Stomach (tissue), 9 donors: ENCODE results near the gene FBXO10. TPM values are rescaled to one million over a fixed set of nuclear protein-coding genes. Genes with fewer than 3 reads are reported as not detected.
"Not testable (repeated sequence)": the region's sequence is repeated elsewhere in the genome, so short reads cannot be mapped to it uniquely, and the experiment has no call there.

Source experiments
- DNase-seq, 2 donors: peaks; one replicate each; pipeline versions ENCODE4 v3.0.0 to v3.0.0-alpha.2; 2013 to 2019
- H3K27ac ChIP-seq, 5 donors: fragments of 200-600 bp in 4 of 5; sonication (generic) in 4 of 5; one replicate each; pipeline ENCODE4 v1.5.1; 2013 to 2019; ENCODE audit warnings: mild to moderate bottlenecking in 1 of 5, moderate library complexity in 1 of 5
- H3K27me3 ChIP-seq, 3 donors: fragments of 200-600 bp; sonication (generic); one replicate each; pipeline ENCODE4 v1.5.1; 2017 to 2019; ENCODE audit warnings: mixed run types in 1 of 3
- H3K36me3 ChIP-seq, 4 donors: fragments of 200-600 bp; sonication (generic); 1 replicate in 3 of 4; 2 replicates in 1 of 4; pipeline ENCODE4 v1.5.1; 2016 to 2019
- H3K4me1 ChIP-seq, 4 donors: fragments of 200-600 bp; sonication (generic); one replicate each; pipeline ENCODE4 v1.5.1; 2016 to 2019
- H3K4me3 ChIP-seq, 4 donors: fragments of 200-600 bp; sonication (generic) in 3 of 4; one replicate each; pipeline ENCODE4 v1.5.1; 2016 to 2019; ENCODE audit warnings: mild to moderate bottlenecking in 1 of 4
- H3K9me3 ChIP-seq, 4 donors: fragments of 200-600 bp; sonication (generic); one replicate each; pipeline ENCODE4 v1.5.1; 2016 to 2019
- EP300 ChIP-seq: sonication (generic); formaldehyde crosslinking; IDR thresholded peaks from one replicate; pipeline ENCODE4 v1.6.1; 2017; ENCODE audit warnings: antibody characterized with exemption
- POLR2A ChIP-seq, 4 donors: fragments of 450-650 bp; IDR thresholded peaks; one replicate each; pipeline ENCODE4 v1.6.1; 2016; ENCODE audit warnings: antibody characterized with exemption in 4 of 4, control low read depth in 2 of 4, mild to moderate bottlenecking in 1 of 4, moderate library complexity in 1 of 4
- POLR2AphosphoS5 ChIP-seq, 3 donors: sonication (generic); formaldehyde crosslinking; IDR thresholded peaks; one replicate each; pipeline ENCODE4 v1.6.1; 2016; ENCODE audit warnings: antibody characterized with exemption in 3 of 3
- WGBS, 5 donors: extraction: QIAGEN DNeasy Blood & Tissue Kit in 3 of 5; methylation state at CpG; one replicate each; pipeline versions ENCODE4 v1.1.5 to v1.1.7; 2013 to 2018; 5-methylcytosine and 5-hydroxymethylcytosine counted together
- intact Hi-C: fragments of 100-400 bp; cut with DNase I; formaldehyde crosslinking; loops from one replicate; pipeline ENCODE4 v1.15.1; 2023; ENCODE audit warnings: low total_unique reads
- polyA plus RNA-seq, 3 donors: library from polyadenylated mRNA; stranded (reverse); fragments of 200-250 nt; gene quantifications; one replicate each; pipeline ENCODE4 v1.2.3, GENCODE V29; 2013
- total RNA-seq, 5 donors: library from RNA; depleted of rRNA; stranded (reverse); fragments of >200 nt; gene quantifications; one replicate each; pipeline versions ENCODE4 v1.1.0 to v1.2.3, GENCODE V29; 2014 to 2016
- TF ChIP-seq, protein P1 (sequence below), 7 experiments: fragments of 450-650 bp in 4 of 7; fragments of 200-600 bp in 3 of 7; sonication (generic) in 3 of 7; IDR thresholded peaks; one replicate each; pipeline ENCODE4 v1.5.1; 2016 to 2019; ENCODE audit warnings: antibody characterized with exemption in 7 of 7, control low read depth in 2 of 7, mild to moderate bottlenecking in 1 of 7
- donor health status: healthy with polysubstance abuse.
- donor health status: Bipolar disorder and iron deficiency.
- donor health status: healthy.

FBXO10 gene
- total and polyA plus RNA-seq, 8 donors, result 0.43 to 6.2 (median 2.0) TPM

GRCh38 chr9:37520641-37521040 lies 55.5 kb downstream of the FBXO10 start:
- WGBS, 5 donors, result 79 to 87% (median 81%) methylated on average over 3 of the region's 3 CpGs
- H3K36me3 ChIP-seq, result peaks cover 16 to 90% (median 74%) of the 10 kb centered on the region in 4 donors

GRCh38 chr9:37517923-37518322 lies 58.3 kb downstream of the FBXO10 start:
- H3K9me3 ChIP-seq, result no peaks in the 10 kb centered on the region
- peaks cover 4 to 85% (median 56%) of the 10 kb centered on the region in 4 donors for H3K36me3 ChIP-seq
- WGBS, 5 donors, result 83 to 91% (median 90%) methylated on average over 1 to 13 of the region's 13 CpGs
- DNase-seq, result no peak
- H3K4me3 ChIP-seq, result no peak overlapping the region
- TF ChIP-seq EP300, result no peak
- TF ChIP-seq POLR2AphosphoS5 (IDR thresholded peaks at IDR 0.05), result no peak
- TF ChIP-seq, protein P1, sequence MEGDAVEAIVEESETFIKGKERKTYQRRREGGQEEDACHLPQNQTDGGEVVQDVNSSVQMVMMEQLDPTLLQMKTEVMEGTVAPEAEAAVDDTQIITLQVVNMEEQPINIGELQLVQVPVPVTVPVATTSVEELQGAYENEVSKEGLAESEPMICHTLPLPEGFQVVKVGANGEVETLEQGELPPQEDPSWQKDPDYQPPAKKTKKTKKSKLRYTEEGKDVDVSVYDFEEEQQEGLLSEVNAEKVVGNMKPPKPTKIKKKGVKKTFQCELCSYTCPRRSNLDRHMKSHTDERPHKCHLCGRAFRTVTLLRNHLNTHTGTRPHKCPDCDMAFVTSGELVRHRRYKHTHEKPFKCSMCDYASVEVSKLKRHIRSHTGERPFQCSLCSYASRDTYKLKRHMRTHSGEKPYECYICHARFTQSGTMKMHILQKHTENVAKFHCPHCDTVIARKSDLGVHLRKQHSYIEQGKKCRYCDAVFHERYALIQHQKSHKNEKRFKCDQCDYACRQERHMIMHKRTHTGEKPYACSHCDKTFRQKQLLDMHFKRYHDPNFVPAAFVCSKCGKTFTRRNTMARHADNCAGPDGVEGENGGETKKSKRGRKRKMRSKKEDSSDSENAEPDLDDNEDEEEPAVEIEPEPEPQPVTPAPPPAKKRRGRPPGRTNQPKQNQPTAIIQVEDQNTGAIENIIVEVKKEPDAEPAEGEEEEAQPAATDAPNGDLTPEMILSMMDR (IDR thresholded peaks at IDR 0.05), result no peak
- TF ChIP-seq POLR2A (IDR thresholded peaks at IDR 0.05), result no peak
- H3K27ac ChIP-seq, result no peak overlapping the region
- H3K4me1 ChIP-seq, result no peaks in the 10 kb centered on the region
- intact Hi-C loops, result no loop called here
- H3K27me3 ChIP-seq, result no peaks in the 10 kb centered on the region

More at GRCh38 chr9:37520641-37521040, 55.5 kb downstream of the FBXO10 start:
- no peak for TF ChIP-seq POLR2A (IDR thresholded peaks at IDR 0.05)
- TF ChIP-seq, protein P1 (IDR thresholded peaks at IDR 0.05), result peak in 1 of 7 experiments; percentile 9
- intact Hi-C loops, result no loop called here
- no peaks in the 10 kb centered on the region for H3K4me1 ChIP-seq
- no peaks in the 10 kb centered on the region for H3K27me3 ChIP-seq
- no peak overlapping the region for H3K27ac ChIP-seq
- no peak overlapping the region for H3K4me3 ChIP-seq
- no peaks in the 10 kb centered on the region for H3K9me3 ChIP-seq
- no peak for DNase-seq

GRCh38 chr9:37515620-37516258 lies 60.4 kb downstream of the FBXO10 start:
- no peaks in the 10 kb centered on the region for H3K9me3 ChIP-seq
- no peak overlapping the region for H3K4me3 ChIP-seq
- 89 to 95% (median 92%) methylated on average over 14 of the region's 14 CpGs for WGBS, 5 donors
- no peaks in the 10 kb centered on the region for H3K27me3 ChIP-seq
- H3K27ac ChIP-seq, result no peak overlapping the region
- no peak for DNase-seq
- H3K4me1 ChIP-seq, result no peaks in the 10 kb centered on the region
- peaks cover 0 to 79% (median 44%) of the 10 kb centered on the region in 4 donors for H3K36me3 ChIP-seq
- intact Hi-C loops, result no loop called here
- TF ChIP-seq POLR2A (IDR thresholded peaks at IDR 0.05), result no peak
- TF ChIP-seq EP300, result no peak
- no peak for TF ChIP-seq POLR2AphosphoS5 (IDR thresholded peaks at IDR 0.05)
- TF ChIP-seq, protein P1 (IDR thresholded peaks at IDR 0.05), result no peak

DNA sequence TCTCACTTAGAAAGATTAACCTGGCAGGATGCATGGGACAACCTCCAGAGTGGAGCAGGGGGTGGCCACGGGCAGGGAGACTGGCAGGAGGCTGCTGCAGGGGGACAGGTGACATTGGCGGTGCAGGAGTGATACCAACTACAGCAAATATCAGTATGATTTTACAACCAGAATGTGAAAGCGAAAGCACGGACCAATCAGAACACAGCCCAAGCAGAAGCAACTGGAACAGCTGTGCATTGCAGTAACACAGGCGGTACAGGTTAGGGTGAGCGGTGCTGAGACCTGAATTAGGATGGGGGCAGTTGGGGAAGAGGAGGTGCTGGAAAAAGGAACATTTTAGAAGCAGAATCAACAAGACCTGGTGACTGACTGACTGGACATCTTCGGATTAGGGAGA lies 61.2 kb downstream of the FBXO10 start:
- no peak for TF ChIP-seq EP300
- TF ChIP-seq, protein P1 (IDR thresholded peaks at IDR 0.05), result no peak
- no peak for TF ChIP-seq POLR2A (IDR thresholded peaks at IDR 0.05)
- TF ChIP-seq POLR2AphosphoS5 (IDR thresholded peaks at IDR 0.05), result no peak
- Histone ChIP-seq H3K36me3 (peaks cover 0 to 75% (median 39%) of the 10 kb centered on the region in 4 donors), H3K4me3 (no peak overlapping the region), H3K4me1 (no peaks in the 10 kb centered on the region), H3K27ac (no peak overlapping the region), H3K27me3 (no peaks in the 10 kb centered on the region), H3K9me3 (no peaks in the 10 kb centered on the region)
- WGBS, 5 donors, result 80 to 93% (median 89%) methylated on average over 7 of the region's 7 CpGs
- DNase-seq, result no peak
- intact Hi-C loops, result no loop called here

DNA sequence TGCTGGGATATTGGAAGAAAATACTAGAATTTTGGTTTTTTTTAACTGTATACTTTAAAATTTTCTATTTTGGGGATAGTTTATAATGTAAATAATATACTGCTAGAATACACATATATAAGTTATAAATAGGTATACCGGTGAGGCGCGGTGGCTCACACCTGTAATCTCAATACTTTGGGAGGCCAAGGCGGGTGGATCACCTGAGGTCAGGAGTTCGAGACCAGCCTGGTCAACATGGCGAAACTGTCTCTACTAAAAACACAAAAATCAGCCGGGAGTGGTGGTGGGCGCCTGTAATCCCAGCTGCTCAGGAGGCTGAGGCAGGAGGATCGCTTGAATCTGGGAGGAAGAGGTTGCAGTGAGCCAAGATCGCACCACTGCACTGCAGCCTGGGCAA lies 61.8 kb downstream of the FBXO10 start:
- H3K27me3 ChIP-seq, H3K4me1 ChIP-seq, H3K4me3 ChIP-seq, DNase-seq, intact Hi-C loops, H3K9me3 ChIP-seq, H3K27ac ChIP-seq: not testable (repeated sequence)
- WGBS, 5 donors, result 93 to 100% (median 98%) methylated on average over 10 of the region's 10 CpGs
- peaks cover 0 to 71% (median 38%) of the 10 kb centered on the region in 4 donors for H3K36me3 ChIP-seq
